ENCODE results near the gene C1orf21. TPM values are rescaled to one million over a fixed set of nuclear protein-coding genes. Genes with fewer than 3 reads are reported as not detected.

The C1orf21 gene
- total RNA-seq, 1 donor from 2014 or later = 2.6 TPM

GRCh38 chr1:184507604-184508280 lies 120.9 kb downstream of the C1orf21 start:
- Histone ChIP-seq H3K36me3 (ENCODE audit: control insufficient read depth, insufficient read depth, low read length) (no peaks in the 10 kb centered on the region), H3K4me3 (ENCODE audit: low read depth, low read length) (no peak overlapping the region), H3K27me3 (ENCODE audit: control insufficient read depth, insufficient read depth, low read length) (no peaks in the 10 kb centered on the region)
- no peak for DNase-seq (ENCODE audit: low read depth)
- TF ChIP-seq CTCF (IDR thresholded peaks at IDR 0.05; ENCODE audit: insufficient read depth, low read length, poor library complexity, severe bottlenecking) = no peak

- H3K27me3 ChIP-seq (ENCODE audit: control insufficient read depth, insufficient read depth, low read length) = no peaks in the 10 kb centered on the region
- no peak overlapping the region for H3K4me3 ChIP-seq (ENCODE audit: low read depth, low read length)
- no peak for DNase-seq (ENCODE audit: low read depth)
- no peaks in the 10 kb centered on the region for H3K36me3 ChIP-seq (ENCODE audit: control insufficient read depth, insufficient read depth, low read length)
- TF ChIP-seq CTCF (IDR thresholded peaks at IDR 0.05; ENCODE audit: insufficient read depth, low read length, poor library complexity, severe bottlenecking) = no peak
These were observed 122.3 kb downstream of the C1orf21 start for GRCh38 chr1:184509105-184509504.

- no peaks in the 10 kb centered on the region for H3K36me3 ChIP-seq (ENCODE audit: control insufficient read depth, insufficient read depth, low read length)
- TF ChIP-seq CTCF (IDR thresholded peaks at IDR 0.05; ENCODE audit: insufficient read depth, low read length, poor library complexity, severe bottlenecking) = no peak
- H3K4me3 ChIP-seq (ENCODE audit: low read depth, low read length) = no peak overlapping the region
- no peak for DNase-seq (ENCODE audit: low read depth)
- H3K27me3 ChIP-seq (ENCODE audit: control insufficient read depth, insufficient read depth, low read length) = no peaks in the 10 kb centered on the region
These were observed 123.3 kb downstream of the C1orf21 start for GRCh38 chr1:184510110-184510509.

- no peak for DNase-seq (ENCODE audit: low read depth)
- no peaks in the 10 kb centered on the region for H3K27me3 ChIP-seq (ENCODE audit: control insufficient read depth, insufficient read depth, low read length)
- TF ChIP-seq CTCF (IDR thresholded peaks at IDR 0.05; ENCODE audit: insufficient read depth, low read length, poor library complexity, severe bottlenecking) = no peak
- no peak overlapping the region for H3K4me3 ChIP-seq (ENCODE audit: low read depth, low read length)
- H3K36me3 ChIP-seq (ENCODE audit: control insufficient read depth, insufficient read depth, low read length) = no peaks in the 10 kb centered on the region
These were observed 125.9 kb downstream of the C1orf21 start for GRCh38 chr1:184512724-184513123.

- DNase-seq (ENCODE audit: low read depth) = no peak
- Histone ChIP-seq H3K27me3 (ENCODE audit: control insufficient read depth, insufficient read depth, low read length) (no peaks in the 10 kb centered on the region), H3K4me3 (ENCODE audit: low read depth, low read length) (no peak overlapping the region), H3K36me3 (ENCODE audit: control insufficient read depth, insufficient read depth, low read length) (no peaks in the 10 kb centered on the region)
- no peak for TF ChIP-seq CTCF (IDR thresholded peaks at IDR 0.05; ENCODE audit: insufficient read depth, low read length, poor library complexity, severe bottlenecking)
These were observed 126.6 kb downstream of the C1orf21 start for GRCh38 chr1:184513421-184513820.

GRCh38 chr1:184513966-184514365 lies 127.1 kb downstream of the C1orf21 start:
- no peak for TF ChIP-seq CTCF (IDR thresholded peaks at IDR 0.05; ENCODE audit: insufficient read depth, low read length, poor library complexity, severe bottlenecking)
- no peak overlapping the region for H3K4me3 ChIP-seq (ENCODE audit: low read depth, low read length)
- peak; percentile 21 for DNase-seq (ENCODE audit: low read depth)
- no peaks in the 10 kb centered on the region for H3K27me3 ChIP-seq (ENCODE audit: control insufficient read depth, insufficient read depth, low read length)
- H3K36me3 ChIP-seq (ENCODE audit: control insufficient read depth, insufficient read depth, low read length) = no peaks in the 10 kb centered on the region
